HG03378 (cell line): ENCODE measurements around the gene PLXNB2.
"Not testable (repeated sequence)": the region's sequence is repeated elsewhere in the genome, so short reads cannot be mapped to it uniquely, and the experiment has no call there.

Experiments
- ATAC-seq: cut with Tn5 transposase; IDR thresholded peaks from one replicate; pipeline ENCODE4 v1.9.1; 2021; ENCODE audit warnings: mild to moderate bottlenecking, moderate library complexity; ENCODE audit not compliant: unreplicated experiment

Gene PLXNB2

GRCh38 chr22:50282361-50283155 is 24.9 kb downstream of the PLXNB2 start:
- ATAC-seq, result no peak

- ATAC-seq, result no peak
These were observed 25.5 kb downstream of the PLXNB2 start for GRCh38 chr22:50281957-50282356.

- ATAC-seq, result no peak
These were observed 26.1 kb downstream of the PLXNB2 start for GRCh38 chr22:50281384-50281760.

- ATAC-seq, result no peak
These were observed 26.6 kb downstream of the PLXNB2 start for GRCh38 chr22:50280708-50281383.

- ATAC-seq, result no peak
These were observed 27.3 kb downstream of the PLXNB2 start for GRCh38 chr22:50280022-50280707.

GRCh38 chr22:50278956-50279619 is 28.4 kb downstream of the PLXNB2 start:
- no peak for ATAC-seq

GRCh38 chr22:50278461-50278860 is 29.0 kb downstream of the PLXNB2 start:
- no peak for ATAC-seq

- ATAC-seq, result no peak
These were observed 29.7 kb downstream of the PLXNB2 start for GRCh38 chr22:50277761-50278160.

- no peak for ATAC-seq
These were observed 31.3 kb downstream of the PLXNB2 start for GRCh38 chr22:50276143-50276542.

GRCh38 chr22:50275181-50276055 is 32.0 kb downstream of the PLXNB2 start:
- ATAC-seq, result no peak

- ATAC-seq, result no peak
These were observed 32.7 kb downstream of the PLXNB2 start for GRCh38 chr22:50274771-50275170.

GRCh38 chr22:50274311-50274710 is 33.1 kb downstream of the PLXNB2 start:
- no peak for ATAC-seq

GRCh38 chr22:50273781-50274180 is 33.7 kb downstream of the PLXNB2 start:
- ATAC-seq, result not testable (repeated sequence)

GRCh38 chr22:50273352-50273751 is 34.1 kb downstream of the PLXNB2 start:
- not testable (repeated sequence) for ATAC-seq

GRCh38 chr22:50272044-50272802 is 35.2 kb downstream of the PLXNB2 start:
- no peak for ATAC-seq

GRCh38 chr22:50271519-50271970 is 35.9 kb downstream of the PLXNB2 start:
- no peak for ATAC-seq

- no peak for ATAC-seq
These were observed 36.6 kb downstream of the PLXNB2 start for GRCh38 chr22:50270666-50271394.

- no peak for ATAC-seq
These were observed 37.3 kb downstream of the PLXNB2 start, which contains the start of gene MAPK11 for GRCh38 chr22:50269970-50270665. MAPK11 (minus strand) TSS chr22:50270380; CDS start chr22:50270292, 88 bp downstream.
